Uterus (tissue), 2 donors: ENCODE measurements around the gene ANKRD62.

Experiments used
- POLR2A ChIP-seq, 2 donors: fragments of 450-650 bp; IDR thresholded peaks; one replicate each; pipeline ENCODE4 v1.6.1; 2016; ENCODE audit warnings: antibody characterized with exemption in 2 of 2, mild to moderate bottlenecking in 1 of 2, moderate library complexity in 1 of 2
- TF ChIP-seq, protein P1 (sequence below), 4 experiments: fragments of 200-600 bp in 2 of 4; fragments of 450-650 bp in 2 of 4; sonication (generic) in 2 of 4; IDR thresholded peaks; one replicate each; pipeline ENCODE4 v1.5.1; 2016 to 2019; ENCODE audit warnings: antibody characterized with exemption in 4 of 4, mild to moderate bottlenecking in 2 of 4, moderate library complexity in 1 of 4

DNA sequence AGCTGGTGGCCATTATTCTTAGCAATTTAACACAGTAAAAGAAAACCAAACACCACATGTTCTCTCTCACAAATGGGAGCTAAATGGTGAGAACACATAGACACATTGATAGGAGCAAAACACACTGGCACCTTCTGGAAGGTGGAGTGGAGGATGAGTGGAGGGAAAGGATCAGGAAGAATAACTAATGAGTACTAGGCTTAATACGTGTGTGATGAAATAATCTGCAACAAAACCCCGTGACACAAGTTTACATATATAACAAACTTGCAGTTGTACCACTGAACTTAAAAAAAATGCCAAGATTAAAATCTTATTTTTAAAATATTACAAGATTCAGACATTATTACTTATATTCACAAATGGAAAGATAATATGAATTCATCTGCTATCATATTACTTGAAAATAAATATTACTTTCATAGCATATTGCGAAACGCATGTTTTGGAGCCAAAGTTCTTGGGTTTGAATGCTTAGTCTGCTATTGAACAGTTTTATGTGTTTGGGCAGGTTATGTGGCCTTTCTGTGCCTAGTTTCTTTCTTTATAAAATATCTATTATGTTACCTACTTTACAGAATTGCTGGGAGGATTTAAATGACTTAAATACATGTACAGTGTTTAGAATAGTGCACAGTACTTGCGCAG, 20.5 kb downstream of the ANKRD62 start:
- TF ChIP-seq, protein P1, sequence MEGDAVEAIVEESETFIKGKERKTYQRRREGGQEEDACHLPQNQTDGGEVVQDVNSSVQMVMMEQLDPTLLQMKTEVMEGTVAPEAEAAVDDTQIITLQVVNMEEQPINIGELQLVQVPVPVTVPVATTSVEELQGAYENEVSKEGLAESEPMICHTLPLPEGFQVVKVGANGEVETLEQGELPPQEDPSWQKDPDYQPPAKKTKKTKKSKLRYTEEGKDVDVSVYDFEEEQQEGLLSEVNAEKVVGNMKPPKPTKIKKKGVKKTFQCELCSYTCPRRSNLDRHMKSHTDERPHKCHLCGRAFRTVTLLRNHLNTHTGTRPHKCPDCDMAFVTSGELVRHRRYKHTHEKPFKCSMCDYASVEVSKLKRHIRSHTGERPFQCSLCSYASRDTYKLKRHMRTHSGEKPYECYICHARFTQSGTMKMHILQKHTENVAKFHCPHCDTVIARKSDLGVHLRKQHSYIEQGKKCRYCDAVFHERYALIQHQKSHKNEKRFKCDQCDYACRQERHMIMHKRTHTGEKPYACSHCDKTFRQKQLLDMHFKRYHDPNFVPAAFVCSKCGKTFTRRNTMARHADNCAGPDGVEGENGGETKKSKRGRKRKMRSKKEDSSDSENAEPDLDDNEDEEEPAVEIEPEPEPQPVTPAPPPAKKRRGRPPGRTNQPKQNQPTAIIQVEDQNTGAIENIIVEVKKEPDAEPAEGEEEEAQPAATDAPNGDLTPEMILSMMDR (IDR thresholded peaks at IDR 0.05): no peak
- TF ChIP-seq POLR2A (IDR thresholded peaks at IDR 0.05): no peak
